MCF 10A (cell line): ENCODE results near the gene FRY. TPM values are rescaled to one million over a fixed set of nuclear protein-coding genes. Genes with fewer than 3 reads are reported as not detected.

Experiments used
- BruUV-seq: library from RNA; stranded (reverse); fragments of 400-500 nt; replicated peaks from 2 replicates; lab custom pipeline; 2021; lab: Mats Ljungman, UMichigan
- CTCF ChIA-PET: fragments of 300-600 bp; sonication (Branson Sonifier 250); formaldehyde crosslinking; extraction: SDS; loops from one replicate; lab custom pipeline; 2021; ENCODE audit warnings: antibody characterized with exemption, inconsistent platforms; lab: Yijun Ruan, JAX
- POLR2A ChIA-PET: fragments of 300-600, 350-650 bp; sonication (Branson Sonifier 250); formaldehyde crosslinking; extraction: SDS; loops from one replicate; lab custom pipeline; 2020; ENCODE audit warnings: antibody characterized with exemption, inconsistent platforms; lab: Yijun Ruan, JAX
- DNase-seq: peaks from one replicate; pipeline ENCODE4 v3.0.0-alpha.2; 2018; ENCODE audit not compliant: unreplicated experiment
- H3K27ac Mint-ChIP-seq: one replicate; pipeline ENCODE4 v1.8.0; 2022; ENCODE audit warnings: mild to moderate bottlenecking, low read depth, mixed read lengths; ENCODE audit not compliant: unreplicated experiment
- H3K27me3 Mint-ChIP-seq: one replicate; pipeline ENCODE4 v1.8.0; 2022; ENCODE audit warnings: mixed read lengths; ENCODE audit not compliant: insufficient read depth, unreplicated experiment
- H3K36me3 Mint-ChIP-seq: one replicate; pipeline ENCODE4 v1.8.0; 2022; ENCODE audit warnings: mild to moderate bottlenecking, moderate library complexity, mixed read lengths; ENCODE audit not compliant: insufficient read depth, unreplicated experiment
- H3K4me1 Mint-ChIP-seq: one replicate; pipeline ENCODE4 v1.8.0; 2022; ENCODE audit warnings: mixed read lengths; ENCODE audit not compliant: insufficient read depth, unreplicated experiment
- H3K4me3 Mint-ChIP-seq: one replicate; pipeline ENCODE4 v1.8.0; 2022; ENCODE audit warnings: mild to moderate bottlenecking, moderate library complexity, mixed read lengths; ENCODE audit not compliant: unreplicated experiment
- H3K9me3 Mint-ChIP-seq: one replicate; pipeline ENCODE4 v1.8.0; 2022; ENCODE audit warnings: mixed read lengths; ENCODE audit not compliant: unreplicated experiment
- CTCF ChIP-seq: fragments of 200-600 bp; IDR thresholded peaks from one replicate; pipeline ENCODE4 v1.8.0; 2022; ENCODE audit warnings: antibody characterized with exemption, mild to moderate bottlenecking; ENCODE audit not compliant: unreplicated experiment
- intact Hi-C: fragments of 100-400 bp; cut with micrococcal nuclease; formaldehyde crosslinking; loops from 2 replicates; pipeline ENCODE4 v1.14.1; 2022
- total RNA-seq: library from RNA; stranded (reverse); gene quantifications from 2 replicates; pipeline ENCODE4 v1.2.3, GENCODE V29; 2022

FRY gene
- total RNA-seq, 1 experiment from 2014 or later, result 8.9 TPM

- Mint-ChIP-seq H3K27me3 (no peaks in the 10 kb centered on the region), H3K9me3 (no peaks in the 10 kb centered on the region), H3K4me1 (no peaks in the 10 kb centered on the region), H3K36me3 (no peaks in the 10 kb centered on the region), H3K4me3 (peak overlapping the region; percentile 90), H3K27ac (peak overlapping the region; percentile 98)
- intact Hi-C loops, result no loop called here
- DNase-seq, result no peak
- BruUV-seq, result TSS peak; percentile 88
- no peak for TF ChIP-seq CTCF
- ChIA-PET CTCF (interaction anchor here (0.6 to 2.1 kb wide), 12 partner anchors 13 to 795 kb away, joined by 3 to 12 read pairs (median 4); no protein-coding TSS in a partner anchor), POLR2A (interaction anchor here (0.7 to 4.8 kb wide), 13 partner anchors 9 to 406 kb away, joined by 3 to 19 read pairs (median 4); partner anchors contain the start of gene FRY)
Measured at GRCh38 chr13:32314271-32315237, 283.0 kb downstream of the FRY start.

GRCh38 chr13:32315238-32316027 lies 283.9 kb downstream of the FRY start, which contains the start of the genes BRCA2 and ZAR1L:
Gene BRCA2, plus strand, starts transcription at chr13:32315508. Its CDS starts 953 bp downstream, at chr13:32316461.
Gene ZAR1L, minus strand, starts transcription at chr13:32315363. Its CDS starts 3,438 bp downstream, at chr13:32311925.
- intact Hi-C loops, result no loop called here

GRCh38 chr13:32316028-32316339 lies 284.4 kb downstream of the FRY start:
- Mint-ChIP-seq H3K4me1 (no peaks in the 10 kb centered on the region), H3K27me3 (no peaks in the 10 kb centered on the region), H3K9me3 (no peaks in the 10 kb centered on the region), H3K4me3 (peak overlapping the region; percentile 90), H3K36me3 (no peaks in the 10 kb centered on the region), H3K27ac (peak overlapping the region; percentile 98)
- no peak for DNase-seq
- POLR2A ChIA-PET, result interaction anchor here (0.6 to 4.8 kb wide), 11 partner anchors 12 to 968 kb away, joined by 3 to 19 read pairs (median 4); partner anchors contain the start of gene FRY
- CTCF ChIA-PET, result interaction anchor here (1.1 to 2.1 kb wide), 4 partner anchors 11 to 406 kb away, joined by 3 to 6 read pairs (median 4); no protein-coding TSS in a partner anchor
- TSS peak; percentile 53 for BruUV-seq
- intact Hi-C loops, result no loop called here
- TF ChIP-seq CTCF, result no peak

More at GRCh38 chr13:32315238-32316027, 283.9 kb downstream of the FRY start, which contains the start of the genes BRCA2 and ZAR1L:
- no peaks in the 10 kb centered on the region for H3K36me3 Mint-ChIP-seq
- H3K9me3 Mint-ChIP-seq, result no peaks in the 10 kb centered on the region
- H3K4me3 Mint-ChIP-seq, result peak within 1 kb of the TSS; percentile 90
- H3K4me1 Mint-ChIP-seq, result no peaks in the 10 kb centered on the region
- CTCF ChIA-PET, result interaction anchor here (0.7 to 2.1 kb wide), 9 partner anchors 12 to 410 kb away, joined by 3 to 12 read pairs (median 5); no protein-coding TSS in a partner anchor
- H3K27ac Mint-ChIP-seq, result peak within 1 kb of the TSS; percentile 98
- TF ChIP-seq CTCF, result no peak
- POLR2A ChIA-PET, result interaction anchor here (0.6 to 4.8 kb wide), 16 partner anchors 13 to 969 kb away, joined by 3 to 19 read pairs (median 4); partner anchors contain the start of gene FRY
- BruUV-seq, result no TSS peak
- H3K27me3 Mint-ChIP-seq, result no peaks in the 10 kb centered on the region
- DNase-seq, result peak; percentile 86
